HTR-8/SVneo (cell line): ENCODE measurements around the gene ABHD17B.

Experiments used
- DNase-seq: peaks from one replicate; pipeline ENCODE4 v3.0.0; 2011; ENCODE audit warnings: low spot score, mixed read lengths; ENCODE audit not compliant: insufficient read length
- FAIRE-seq: peaks from 2 replicates; lab custom pipeline; 2011; peaks lifted over from hg19 to GRCh38; lab: Jason Lieb, UNC

The ABHD17B gene

GRCh38 chr9:71826279-71826678 lies 84.7 kb downstream of the ABHD17B start:
- no peak for FAIRE-seq
- DNase-seq = no peak

GRCh38 chr9:71824257-71824656 lies 86.7 kb downstream of the ABHD17B start:
- FAIRE-seq (no peak), DNase-seq (no peak)

- no peak for DNase-seq
- FAIRE-seq = no peak
These were observed 88.1 kb downstream of the ABHD17B start for GRCh38 chr9:71822935-71823334.

- no peak for FAIRE-seq
- DNase-seq = no peak
These were observed 88.5 kb downstream of the ABHD17B start for GRCh38 chr9:71822456-71822855.

DNA sequence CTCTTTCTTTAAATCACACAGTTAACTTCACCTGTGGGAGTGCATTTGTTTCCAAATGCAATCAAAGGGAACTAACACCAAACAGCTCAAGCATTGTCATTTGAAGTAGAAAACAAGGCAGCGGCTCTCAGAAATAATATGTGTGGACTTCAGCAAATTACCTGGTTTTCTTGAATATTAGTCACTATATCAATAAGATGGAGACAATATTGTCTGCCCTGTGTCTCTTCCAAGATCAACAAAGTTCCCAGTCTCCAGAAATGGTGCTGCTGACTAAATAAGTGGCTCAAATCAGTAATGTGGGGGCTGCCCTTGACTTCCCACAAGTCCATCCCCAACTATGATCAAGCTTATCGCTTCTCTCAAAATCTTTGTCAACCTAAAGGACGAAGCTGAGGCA lies 89.6 kb downstream of the ABHD17B start:
- FAIRE-seq = no peak
- no peak for DNase-seq

- DNase-seq (no peak), FAIRE-seq (no peak)
These were observed 90.5 kb downstream of the ABHD17B start for GRCh38 chr9:71820403-71820921.

GRCh38 chr9:71819115-71819739 lies 91.8 kb downstream of the ABHD17B start:
- no peak for FAIRE-seq
- no peak for DNase-seq

DNA sequence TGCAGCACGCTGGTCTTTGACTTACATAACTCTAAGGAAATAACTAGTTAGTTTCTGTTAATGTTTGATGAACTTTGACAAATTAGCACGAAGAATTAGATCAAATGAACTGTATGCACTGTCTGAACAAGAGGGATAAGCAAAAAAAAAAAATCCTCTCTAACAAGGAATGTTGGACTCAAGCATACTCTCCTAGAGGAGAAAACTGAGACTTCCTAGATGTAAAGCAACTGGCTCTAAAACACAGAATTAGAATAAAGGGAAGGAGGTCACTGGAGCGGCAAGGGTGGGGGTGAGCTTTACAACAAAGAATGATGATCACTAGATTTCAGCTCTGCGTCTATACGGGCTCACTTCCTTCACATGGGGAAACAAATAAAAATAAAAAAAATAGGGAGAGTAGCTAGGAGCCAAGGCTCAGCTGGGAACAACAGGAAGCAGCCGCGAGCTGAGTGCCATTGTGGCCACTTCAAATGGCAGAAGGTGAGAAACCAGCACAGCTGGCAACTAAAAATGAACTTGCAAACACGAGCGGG lies 94.0 kb downstream of the ABHD17B start:
- no peak for DNase-seq
- no peak for FAIRE-seq
